GM18502 (cell line): ENCODE data around the gene MTMR12.
A peak's percentile ranks its signal among the peaks of the same experiment; 100 is the strongest.
"Not testable (repeated sequence)": the region's sequence is repeated elsewhere in the genome, so short reads cannot be mapped to it uniquely, and the experiment has no call there.

Experiments
- ATAC-seq: cut with Tn5 transposase; IDR thresholded peaks from one replicate; pipeline ENCODE4 v1.9.1; 2021; ENCODE audit warnings: mild to moderate bottlenecking; ENCODE audit not compliant: unreplicated experiment, poor library complexity

MTMR12 gene

GRCh38 chr5:32302835-32303754 is 9.6 kb downstream of the MTMR12 start:
- no peak for ATAC-seq

- no peak for ATAC-seq
Observed at GRCh38 chr5:32301891-32302290, 10.8 kb downstream of the MTMR12 start.

GRCh38 chr5:32299059-32299677 is 13.6 kb downstream of the MTMR12 start:
- no peak for ATAC-seq

- peak; percentile 77 for ATAC-seq
Observed at GRCh38 chr5:32298059-32298415, 14.7 kb downstream of the MTMR12 start.

- ATAC-seq = peak; percentile 34
Observed at GRCh38 chr5:32297181-32298058, 15.3 kb downstream of the MTMR12 start.

GRCh38 chr5:32295966-32296772 is 16.6 kb downstream of the MTMR12 start:
- ATAC-seq = not testable (repeated sequence)

GRCh38 chr5:32291591-32291990 is 21.1 kb downstream of the MTMR12 start:
- ATAC-seq = no peak

GRCh38 chr5:32290922-32291321 is 21.8 kb downstream of the MTMR12 start:
- ATAC-seq = peak; percentile 84

- not testable (repeated sequence) for ATAC-seq
Observed at GRCh38 chr5:32290501-32290900, 22.2 kb downstream of the MTMR12 start.

- ATAC-seq = not testable (repeated sequence)
Observed at GRCh38 chr5:32289986-32290385, 22.8 kb downstream of the MTMR12 start.

- not testable (repeated sequence) for ATAC-seq
Observed at GRCh38 chr5:32288135-32288534, 24.6 kb downstream of the MTMR12 start.

GRCh38 chr5:32287525-32287924 is 25.2 kb downstream of the MTMR12 start:
- ATAC-seq = not testable (repeated sequence)

- no peak for ATAC-seq
Observed at GRCh38 chr5:32285510-32286138, 27.1 kb downstream of the MTMR12 start.

- ATAC-seq = peak; percentile 52
Observed at GRCh38 chr5:32283539-32284377, 29.0 kb downstream of the MTMR12 start.

- ATAC-seq = no peak
Observed at GRCh38 chr5:32283061-32283460, 29.7 kb downstream of the MTMR12 start.

- ATAC-seq = no peak
Observed at GRCh38 chr5:32282633-32283032, 30.1 kb downstream of the MTMR12 start.

GRCh38 chr5:32281378-32282133 is 31.2 kb downstream of the MTMR12 start:
- not testable (repeated sequence) for ATAC-seq

GRCh38 chr5:32280656-32281081 is 32.1 kb downstream of the MTMR12 start:
- peak; percentile 90 for ATAC-seq
